ENCODE data around the gene MT2A.

DNA sequence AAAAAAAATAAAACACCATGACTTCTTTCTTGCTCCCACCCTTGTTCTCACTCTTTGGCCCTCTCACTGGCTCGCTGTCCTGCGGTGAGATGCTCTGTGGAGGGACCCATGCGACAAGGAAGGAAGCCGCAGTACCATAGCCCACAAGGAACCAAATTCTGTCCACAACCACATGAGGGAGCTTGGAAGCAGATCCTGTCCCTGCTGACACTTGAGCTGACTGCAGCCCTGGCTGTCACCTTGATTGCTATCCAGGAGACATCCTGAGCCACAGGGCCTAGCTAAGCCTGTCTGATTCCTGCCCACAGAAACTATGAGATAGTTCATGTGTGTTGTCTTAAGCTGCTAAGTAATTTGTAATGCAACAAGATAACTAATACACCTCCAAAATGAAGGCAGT, 4.8 kb upstream of the MT2A start:
- TF ChIP-seq, protein P1, sequence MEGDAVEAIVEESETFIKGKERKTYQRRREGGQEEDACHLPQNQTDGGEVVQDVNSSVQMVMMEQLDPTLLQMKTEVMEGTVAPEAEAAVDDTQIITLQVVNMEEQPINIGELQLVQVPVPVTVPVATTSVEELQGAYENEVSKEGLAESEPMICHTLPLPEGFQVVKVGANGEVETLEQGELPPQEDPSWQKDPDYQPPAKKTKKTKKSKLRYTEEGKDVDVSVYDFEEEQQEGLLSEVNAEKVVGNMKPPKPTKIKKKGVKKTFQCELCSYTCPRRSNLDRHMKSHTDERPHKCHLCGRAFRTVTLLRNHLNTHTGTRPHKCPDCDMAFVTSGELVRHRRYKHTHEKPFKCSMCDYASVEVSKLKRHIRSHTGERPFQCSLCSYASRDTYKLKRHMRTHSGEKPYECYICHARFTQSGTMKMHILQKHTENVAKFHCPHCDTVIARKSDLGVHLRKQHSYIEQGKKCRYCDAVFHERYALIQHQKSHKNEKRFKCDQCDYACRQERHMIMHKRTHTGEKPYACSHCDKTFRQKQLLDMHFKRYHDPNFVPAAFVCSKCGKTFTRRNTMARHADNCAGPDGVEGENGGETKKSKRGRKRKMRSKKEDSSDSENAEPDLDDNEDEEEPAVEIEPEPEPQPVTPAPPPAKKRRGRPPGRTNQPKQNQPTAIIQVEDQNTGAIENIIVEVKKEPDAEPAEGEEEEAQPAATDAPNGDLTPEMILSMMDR (IDR thresholded peaks at IDR 0.05) = peak in 1 of 3 experiments; percentile 23
- TF ChIP-seq POLR2A (IDR thresholded peaks at IDR 0.05) = no peak
- no peak for TF ChIP-seq POLR2AphosphoS5 (IDR thresholded peaks at IDR 0.05; ENCODE audit: insufficient read depth in 1 of 2, low read depth in 1 of 2)
